B cell (primary cell): ENCODE results near the gene TTC13. TPM values are rescaled to one million over a fixed set of nuclear protein-coding genes. Genes with fewer than 3 reads are reported as not detected.

ENCODE experiments used
- ATAC-seq: fragments of 200-7000 bp; cut with Tn5 transposase; one replicate; pipeline ENCODE4 v1.10.0; 2021; ENCODE audit warnings: low read depth, mild to moderate bottlenecking, moderate number of reproducible peaks, moderate library complexity
- CTCF ChIA-PET: fragments of 350-600 bp; sonication (Branson Sonifier 250); formaldehyde crosslinking; loops from one replicate; lab custom pipeline; 2021; ENCODE audit warnings: antibody characterized with exemption, inconsistent platforms; lab: Charles Lee
- POLR2A ChIA-PET: fragments of 350-600 bp; sonication (Branson Sonifier 250); formaldehyde crosslinking; loops from one replicate; lab custom pipeline; 2021; ENCODE audit warnings: antibody characterized with exemption; lab: Charles Lee
- DNase-seq: peaks from one replicate; pipeline ENCODE4 v3.0.0; 2013
- H2AFZ ChIP-seq: 2 replicates; pipeline ENCODE4 v1.6.1; 2012; ENCODE audit warnings: mild to moderate bottlenecking, low read depth, low read length; ENCODE audit not compliant: insufficient read depth, poor library complexity, severe bottlenecking
- H3K27ac ChIP-seq, 2 donors: 1 replicate in 1 of 2; 2 replicates in 1 of 2; pipeline ENCODE4 v1.5.1; 2012 to 2013; ENCODE audit warnings: low read length in 2 of 2, mild to moderate bottlenecking in 2 of 2, moderate library complexity in 1 of 2
- H3K27me3 ChIP-seq, 4 experiments: fragments of 200-600 bp in 1 of 4; sonication (generic) in 1 of 4; replicated peaks in 1 of 4; 1 replicate in 2 of 4; 2 replicates in 2 of 4; pipeline versions ENCODE4 v1.6.1 to v1.7.0; 2013 to 2016; ENCODE audit warnings: low read length in 3 of 4, mild to moderate bottlenecking in 2 of 4, mixed read lengths in 1 of 4, moderate library complexity in 1 of 4; ENCODE audit not compliant: insufficient read depth in 4 of 4, control insufficient read depth in 3 of 4; ENCODE audit errors: control extremely low read depth in 1 of 4
- H3K36me3 ChIP-seq, 2 experiments: replicated peaks in 1 of 2; 1 replicate in 1 of 2; 2 replicates in 1 of 2; pipeline versions ENCODE4 v1.6.1 to v1.7.1; 2013; ENCODE audit warnings: low read length in 1 of 2; ENCODE audit not compliant: insufficient read depth in 2 of 2, control insufficient read depth in 1 of 2; ENCODE audit errors: control extremely low read depth in 1 of 2, extremely low read depth in 1 of 2
- H3K4me1 ChIP-seq, 2 donors: fragments of 200-600 bp in 1 of 2; sonication (generic) in 1 of 2; 1 replicate in 1 of 2; 2 replicates in 1 of 2; pipeline versions ENCODE4 v1.5.1 to v1.6.1; 2013 to 2017; ENCODE audit warnings: low read length in 2 of 2; ENCODE audit not compliant: control insufficient read depth in 2 of 2, insufficient read depth in 2 of 2
- H3K4me2 ChIP-seq: replicated peaks from 2 replicates; pipeline ENCODE3; 2012; ENCODE audit warnings: mild to moderate bottlenecking, low read depth, low read length; ENCODE audit not compliant: poor library complexity, severe bottlenecking
- H3K4me3 ChIP-seq, 5 experiments: fragments of 200-600 bp in 1 of 5; sonication (generic) in 1 of 5; 1 replicate in 3 of 5; 2 replicates in 2 of 5; pipeline versions ENCODE4 v1.5.1 to v1.7.0; 2011 to 2016; ENCODE audit warnings: low read length in 4 of 5, mild to moderate bottlenecking in 4 of 5, low read depth in 2 of 5, control low read depth in 1 of 5, moderate library complexity in 1 of 5; ENCODE audit not compliant: insufficient read depth in 1 of 5; ENCODE audit errors: control extremely low read depth in 1 of 5, extremely low read depth in 1 of 5
- H3K79me2 ChIP-seq: fragments of 200-600 bp; sonication (generic); one replicate; pipeline ENCODE4 v1.6.0; 2016; ENCODE audit warnings: low read length; ENCODE audit not compliant: control insufficient read depth, insufficient read depth
- H3K9ac ChIP-seq: fragments of 200-600 bp; sonication (generic); 2 replicates; pipeline ENCODE4 v1.6.1; 2017; ENCODE audit warnings: mild to moderate bottlenecking, low read length, moderate library complexity
- H3K9me3 ChIP-seq, 3 donors: one replicate each; pipeline versions ENCODE4 v1.6.1 to v1.7.1; 2013; ENCODE audit warnings: low read length in 2 of 3; ENCODE audit not compliant: control insufficient read depth in 2 of 3, insufficient read depth in 1 of 3; ENCODE audit errors: control extremely low read depth in 1 of 3
- H4K20me1 ChIP-seq: 2 replicates; pipeline ENCODE4 v1.6.0; 2012; ENCODE audit warnings: mild to moderate bottlenecking, low read length; ENCODE audit not compliant: insufficient read depth, control insufficient read depth, poor library complexity, severe bottlenecking
- H3K27ac Mint-ChIP-seq: one replicate; pipeline ENCODE4 v1.8.0; 2021; ENCODE audit warnings: mixed read lengths
- H3K27me3 Mint-ChIP-seq: one replicate; pipeline ENCODE4 v1.8.0; 2021; ENCODE audit warnings: mixed read lengths
- H3K4me1 Mint-ChIP-seq: one replicate; pipeline ENCODE4 v1.8.0; 2021; ENCODE audit warnings: mixed read lengths
- H3K4me3 Mint-ChIP-seq: one replicate; pipeline ENCODE4 v1.8.0; 2021; ENCODE audit warnings: mixed read lengths
- H3K9me3 Mint-ChIP-seq: one replicate; pipeline ENCODE4 v1.8.0; 2022; ENCODE audit warnings: mixed read lengths; ENCODE audit not compliant: insufficient read depth
- CTCF ChIP-seq: fragments of 200-600 bp; IDR thresholded peaks from one replicate; pipeline ENCODE4 v1.8.0; 2022; ENCODE audit warnings: antibody characterized with exemption, mild to moderate bottlenecking
- EZH2 ChIP-seq: IDR thresholded peaks from 2 replicates; pipeline ENCODE4 v1.6.1; 2012; ENCODE audit warnings: borderline replicate concordance, low read depth, mild to moderate bottlenecking, moderate library complexity, low read length; ENCODE audit not compliant: insufficient read depth, poor library complexity, severe bottlenecking
- WGBS: methylation state at CpG from one replicate; pipeline ENCODE4 v1.1.5; 2013; ENCODE audit warnings: missing lambda C conversion rate; ENCODE audit not compliant: insufficient coverage; 5-methylcytosine and 5-hydroxymethylcytosine counted together
- intact Hi-C: fragments of 100-400 bp; cut with micrococcal nuclease; formaldehyde crosslinking; loops from one replicate; pipeline ENCODE4 v1.10.0; 2022
- polyA plus RNA-seq: library from polyadenylated mRNA; depleted of rRNA; stranded (reverse); fragments of >200 nt; gene quantifications from 2 replicates; pipeline ENCODE4 v1.2.3, GENCODE V29; 2012
- total RNA-seq, 2 donors: library from RNA; stranded (reverse); fragments of 120-200 nt in 1 of 2; gene quantifications; 1 replicate in 1 of 2; 2 replicates in 1 of 2; pipeline versions ENCODE4 v1.2.3 to v1.2.4, GENCODE V29; 2013 to 2022

The TTC13 gene
- total and polyA plus RNA-seq, 2 donors (not counting 1 experiment from before 2014, with no cell fraction given): 33.9 to 55.0 TPM

DNA sequence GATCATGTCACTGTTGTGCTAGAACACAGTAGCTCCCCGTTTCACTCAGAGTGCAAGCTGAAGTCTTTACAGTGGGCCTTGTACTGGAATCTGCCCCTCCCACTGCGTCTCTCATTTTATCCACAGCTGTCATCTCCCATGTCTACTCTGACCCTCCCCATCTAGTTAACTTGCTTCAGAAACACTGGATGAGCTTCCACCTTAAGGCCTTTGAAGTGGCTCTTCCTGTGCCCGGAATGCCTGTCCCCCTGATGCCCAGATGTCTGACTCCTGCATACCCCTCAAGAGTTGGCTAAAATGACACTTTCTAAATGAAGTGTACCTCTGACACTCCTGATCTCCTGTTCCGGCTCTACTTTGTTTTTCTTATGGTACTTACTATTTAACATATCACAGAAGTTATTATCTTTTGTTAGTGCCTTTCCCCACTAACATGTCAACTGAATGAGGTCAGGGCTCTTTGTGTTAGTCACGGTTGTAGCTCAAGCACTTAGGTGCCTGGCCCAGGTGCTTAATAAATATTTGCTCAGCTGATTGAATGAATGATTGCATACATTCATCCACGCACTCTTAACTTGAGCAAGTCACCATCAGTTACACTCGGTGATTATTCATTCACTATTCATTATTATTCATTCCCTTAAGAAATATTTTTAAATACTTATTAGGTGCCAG is 13.6 kb upstream of the TTC13 start:
- no peak overlapping the region for H3K27ac ChIP-seq
- Mint-ChIP-seq H3K4me1 (no peaks in the 10 kb centered on the region), H3K9me3 (no peaks in the 10 kb centered on the region), H3K4me3 (no peak overlapping the region), H3K27me3 (no peaks in the 10 kb centered on the region), H3K27ac (no peak overlapping the region)
- DNase-seq (no peak), ATAC-seq (no peak)
- TF ChIP-seq EZH2: no peak
- no peak for TF ChIP-seq CTCF
- H2AFZ ChIP-seq: no peak overlapping the region
- H3K4me2 ChIP-seq: no peak overlapping the region
- peaks cover 4 to 46% of the 10 kb centered on the region in 2 experiments for H3K36me3 ChIP-seq
- H3K9me3 ChIP-seq: no peaks in the 10 kb centered on the region
- POLR2A ChIA-PET: no interaction called here
- H3K9ac ChIP-seq: no peak overlapping the region
- no peaks in the 10 kb centered on the region for H4K20me1 ChIP-seq
- intact Hi-C loops: no loop called here
- H3K79me2 ChIP-seq: peaks cover 19% of the 10 kb centered on the region
- H3K27me3 ChIP-seq: no peaks in the 10 kb centered on the region
- CTCF ChIA-PET: interaction anchor here (1.5 kb wide), 1 partner anchor 13 kb away, joined by 4 read pairs; the partner anchor contains the start of genes ARV1 and TTC13
- no peaks in the 10 kb centered on the region for H3K4me1 ChIP-seq
- H3K4me3 ChIP-seq: no peak overlapping the region
- WGBS: 100% methylated on average over 2 of the region's 7 CpGs

DNA sequence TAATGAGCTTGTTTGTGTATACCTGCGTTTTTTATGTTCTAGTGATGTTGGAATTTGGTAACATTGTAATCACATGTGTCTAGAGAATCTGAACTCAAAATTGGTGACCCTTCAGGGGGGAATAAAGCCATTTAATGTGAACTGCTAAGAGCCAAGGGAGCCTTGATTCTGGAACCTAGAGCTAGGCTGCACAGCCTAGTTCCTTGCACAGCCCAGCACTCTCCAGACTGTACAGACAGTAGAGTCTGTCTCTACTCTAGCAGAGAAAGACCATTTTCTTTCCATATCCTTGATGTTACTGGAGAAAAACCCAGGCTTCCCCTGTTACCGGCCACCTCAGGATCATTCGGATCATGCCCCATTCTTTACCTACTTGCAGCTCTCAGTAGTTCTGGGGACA is 8.8 kb upstream of the TTC13 start:
- ChIA-PET POLR2A (no interaction called here), CTCF (no interaction called here)
- no peak overlapping the region for H3K27ac Mint-ChIP-seq
- no peak overlapping the region for H3K27ac ChIP-seq
- no peak overlapping the region for H3K4me3 Mint-ChIP-seq
- no peaks in the 10 kb centered on the region for H3K9me3 Mint-ChIP-seq
- ATAC-seq (no peak), DNase-seq (no peak)
- H3K9me3 ChIP-seq: no peaks in the 10 kb centered on the region
- H3K79me2 ChIP-seq: peaks cover 49% of the 10 kb centered on the region
- H3K27me3 ChIP-seq: no peaks in the 10 kb centered on the region
- H3K36me3 ChIP-seq: peaks cover 4 to 26% of the 10 kb centered on the region in 2 experiments
- H4K20me1 ChIP-seq: no peaks in the 10 kb centered on the region
- H3K27me3 Mint-ChIP-seq: no peaks in the 10 kb centered on the region
- no peak overlapping the region for H3K4me3 ChIP-seq
- WGBS: 100% methylated on average over 3 of the region's 3 CpGs
- TF ChIP-seq EZH2: no peak
- no peak for TF ChIP-seq CTCF
- peaks cover 0 to 3% of the 10 kb centered on the region in 2 donors for H3K4me1 ChIP-seq
- H2AFZ ChIP-seq: no peak overlapping the region
- peaks cover 8% of the 10 kb centered on the region for H3K4me1 Mint-ChIP-seq
- no peak overlapping the region for H3K4me2 ChIP-seq
- intact Hi-C loops: no loop called here
- no peak overlapping the region for H3K9ac ChIP-seq
